ENCODE measurements around the gene MDN1. TPM values are rescaled to one million over a fixed set of nuclear protein-coding genes. Genes with fewer than 3 reads are reported as not detected.

Gene MDN1
- total RNA-seq, 2 experiments from 2014 or later: 40.3 to 40.4 TPM

- ATAC-seq (ENCODE audit: poor library complexity) (no peak), DNase-seq (no peak)
- Mint-ChIP-seq H3K27me3 (no peaks in the 10 kb centered on the region), H3K4me3 (no peak overlapping the region), H3K27ac (peak overlapping the region; percentile 52), H3K4me1 (ENCODE audit: low read depth) (peaks cover 25% of the 10 kb centered on the region), H3K36me3 (ENCODE audit: low read depth) (peaks cover 7% of the 10 kb centered on the region), H3K9me3 (no peaks in the 10 kb centered on the region)
- intact Hi-C loops (cut with DNase I, micrococcal nuclease): no loop called here
- POLR2A ChIA-PET: interaction anchor here (0.8 kb wide), 1 partner anchor 15 kb away, joined by 3 read pairs; no protein-coding TSS in a partner anchor
- TF ChIP-seq, protein P1, sequence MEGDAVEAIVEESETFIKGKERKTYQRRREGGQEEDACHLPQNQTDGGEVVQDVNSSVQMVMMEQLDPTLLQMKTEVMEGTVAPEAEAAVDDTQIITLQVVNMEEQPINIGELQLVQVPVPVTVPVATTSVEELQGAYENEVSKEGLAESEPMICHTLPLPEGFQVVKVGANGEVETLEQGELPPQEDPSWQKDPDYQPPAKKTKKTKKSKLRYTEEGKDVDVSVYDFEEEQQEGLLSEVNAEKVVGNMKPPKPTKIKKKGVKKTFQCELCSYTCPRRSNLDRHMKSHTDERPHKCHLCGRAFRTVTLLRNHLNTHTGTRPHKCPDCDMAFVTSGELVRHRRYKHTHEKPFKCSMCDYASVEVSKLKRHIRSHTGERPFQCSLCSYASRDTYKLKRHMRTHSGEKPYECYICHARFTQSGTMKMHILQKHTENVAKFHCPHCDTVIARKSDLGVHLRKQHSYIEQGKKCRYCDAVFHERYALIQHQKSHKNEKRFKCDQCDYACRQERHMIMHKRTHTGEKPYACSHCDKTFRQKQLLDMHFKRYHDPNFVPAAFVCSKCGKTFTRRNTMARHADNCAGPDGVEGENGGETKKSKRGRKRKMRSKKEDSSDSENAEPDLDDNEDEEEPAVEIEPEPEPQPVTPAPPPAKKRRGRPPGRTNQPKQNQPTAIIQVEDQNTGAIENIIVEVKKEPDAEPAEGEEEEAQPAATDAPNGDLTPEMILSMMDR (IDR thresholded peaks at IDR 0.05): no peak
- Histone ChIP-seq H3K9me3 (ENCODE audit: control insufficient read depth in 1 of 2, insufficient read depth in 1 of 2, low read length in 2 of 2) (no peaks in the 10 kb centered on the region), H3K4me1 (ENCODE audit: insufficient read depth, low read length) (no peaks in the 10 kb centered on the region), H3K27me3 (ENCODE audit: control insufficient read depth in 1 of 2, insufficient read depth in 2 of 2, low read length in 2 of 2) (no peaks in the 10 kb centered on the region), H3K36me3 (ENCODE audit: insufficient read depth, low read length) (peaks cover 8% of the 10 kb centered on the region), H3K27ac (ENCODE audit: low read depth in 1 of 2, low read length in 2 of 2) (no peak overlapping the region), H3K4me3 (ENCODE audit: low read length) (no peak overlapping the region)
- CTCF ChIA-PET: no interaction called here
Measured at GRCh38 chr6:89807581-89807980, 12.0 kb downstream of the MDN1 start.

- Mint-ChIP-seq H3K27ac (no peak overlapping the region), H3K4me3 (no peak overlapping the region), H3K9me3 (no peaks in the 10 kb centered on the region)
Measured at GRCh38 chr6:89805814-89806371, 13.7 kb downstream of the MDN1 start.

GRCh38 chr6:89803271-89803670 is 16.3 kb downstream of the MDN1 start:
- Mint-ChIP-seq H3K27ac (no peak overlapping the region), H3K4me1 (ENCODE audit: low read depth) (peaks cover 15% of the 10 kb centered on the region), H3K4me3 (no peak overlapping the region), H3K27me3 (no peaks in the 10 kb centered on the region), H3K9me3 (no peaks in the 10 kb centered on the region), H3K36me3 (ENCODE audit: low read depth) (peaks cover 35% of the 10 kb centered on the region)
- no peak overlapping the region for H3K4me3 ChIP-seq (ENCODE audit: low read length)
- H3K27ac ChIP-seq (ENCODE audit: low read depth in 1 of 2, low read length in 2 of 2): no peak overlapping the region
- ChIA-PET POLR2A (interaction anchor here (0.7 to 1.0 kb wide), 2 partner anchors 16 to 18 kb away, joined by 3 to 5 read pairs; partner anchors contain the start of gene MDN1), CTCF (interaction anchor here (0.7 kb wide), 1 partner anchor 1070 kb away, joined by 3 read pairs; no protein-coding TSS in a partner anchor)
- H3K9me3 ChIP-seq (ENCODE audit: control insufficient read depth in 1 of 2, insufficient read depth in 1 of 2, low read length in 2 of 2): no peaks in the 10 kb centered on the region
- H3K36me3 ChIP-seq (ENCODE audit: insufficient read depth, low read length): peaks cover 18% of the 10 kb centered on the region
- intact Hi-C loops (cut with DNase I, micrococcal nuclease): no loop called here
- DNase-seq (no peak), ATAC-seq (ENCODE audit: poor library complexity) (no peak)
- H3K4me1 ChIP-seq (ENCODE audit: insufficient read depth, low read length): no peaks in the 10 kb centered on the region
- H3K27me3 ChIP-seq (ENCODE audit: control insufficient read depth in 1 of 2, insufficient read depth in 2 of 2, low read length in 2 of 2): no peaks in the 10 kb centered on the region
- TF ChIP-seq, protein P1 (IDR thresholded peaks at IDR 0.05): no peak

More at GRCh38 chr6:89805814-89806371, 13.7 kb downstream of the MDN1 start:
- ChIA-PET CTCF (no interaction called here), POLR2A (no interaction called here)
- H3K36me3 Mint-ChIP-seq (ENCODE audit: low read depth): peaks cover 19% of the 10 kb centered on the region
- no peaks in the 10 kb centered on the region for H3K4me1 ChIP-seq (ENCODE audit: insufficient read depth, low read length)
- no peaks in the 10 kb centered on the region for H3K9me3 ChIP-seq (ENCODE audit: control insufficient read depth in 1 of 2, insufficient read depth in 1 of 2, low read length in 2 of 2)
- intact Hi-C loops (cut with DNase I, micrococcal nuclease): no loop called here
- H3K4me1 Mint-ChIP-seq (ENCODE audit: low read depth): peaks cover 25% of the 10 kb centered on the region
- no peak for ATAC-seq (ENCODE audit: poor library complexity)
- TF ChIP-seq, protein P1 (IDR thresholded peaks at IDR 0.05): no peak
- no peak for DNase-seq
- H3K4me3 ChIP-seq (ENCODE audit: low read length): no peak overlapping the region
- H3K27me3 ChIP-seq (ENCODE audit: control insufficient read depth in 1 of 2, insufficient read depth in 2 of 2, low read length in 2 of 2): no peaks in the 10 kb centered on the region
- no peak overlapping the region for H3K27ac ChIP-seq (ENCODE audit: low read depth in 1 of 2, low read length in 2 of 2)
- no peaks in the 10 kb centered on the region for H3K27me3 Mint-ChIP-seq
- peaks cover 9% of the 10 kb centered on the region for H3K36me3 ChIP-seq (ENCODE audit: insufficient read depth, low read length)

All from CD4-positive, alpha-beta T cell (primary cell).